GM23338 (cell line): ENCODE measurements around the gene LCP2. TPM values are rescaled to one million over a fixed set of nuclear protein-coding genes. Genes with fewer than 3 reads are reported as not detected.
A peak's percentile ranks its signal among the peaks of the same experiment; 100 is the strongest.

ENCODE experiments used
- ATAC-seq: fragments of 200-7000 bp; cut with Tn5 transposase; 3 replicates; pipeline ENCODE4 v1.9.1; 2020
- DNase-seq: peaks from one replicate; pipeline ENCODE4 v3.0.0-alpha.2; 2015; ENCODE audit warnings: low spot score
- H2AFZ ChIP-seq: fragments of 200-600 bp; sonication (generic); 2 replicates; pipeline ENCODE4 v1.8.0; 2016; ENCODE audit warnings: antibody characterized with exemption, mild to moderate bottlenecking, moderate library complexity
- H3F3A ChIP-seq: fragments of 200-600 bp; sonication (generic); replicated peaks from 2 replicates; pipeline ENCODE4 v1.8.0; 2017; ENCODE audit warnings: antibody characterized with exemption, mixed run types, low read depth
- H3K27ac ChIP-seq: fragments of 200-600 bp; sonication (generic); 2 replicates; pipeline ENCODE4 v1.6.1; 2016; ENCODE audit warnings: low read depth
- H3K27me3 ChIP-seq: fragments of 200-600 bp; sonication (generic); 2 replicates; pipeline ENCODE4 v1.8.0; 2016; ENCODE audit warnings: mild to moderate bottlenecking, mixed run types, moderate library complexity; ENCODE audit not compliant: insufficient read depth
- H3K36me3 ChIP-seq: fragments of 200-600 bp; sonication (generic); 2 replicates; pipeline ENCODE4 v1.8.0; 2016; ENCODE audit warnings: mild to moderate bottlenecking; ENCODE audit not compliant: insufficient read depth
- H3K4me1 ChIP-seq: fragments of 200-600 bp; sonication (generic); 2 replicates; pipeline ENCODE4 v1.8.0; 2016; ENCODE audit warnings: mild to moderate bottlenecking, moderate library complexity; ENCODE audit not compliant: insufficient read depth
- H3K4me2 ChIP-seq: fragments of 200-600 bp; sonication (generic); 2 replicates; pipeline ENCODE4 v1.7.1; 2017; ENCODE audit warnings: mixed run types
- H3K4me3 ChIP-seq: fragments of 200-600 bp; sonication (generic); 2 replicates; pipeline ENCODE4 v1.6.1; 2016; ENCODE audit warnings: mixed run types
- H3K79me2 ChIP-seq: fragments of 200-600 bp; sonication (generic); replicated peaks from 2 replicates; pipeline ENCODE4 v1.8.0; 2017; ENCODE audit warnings: mild to moderate bottlenecking; ENCODE audit not compliant: insufficient read depth
- H3K9me2 ChIP-seq: fragments of 200-600 bp; sonication (generic); 2 replicates; pipeline ENCODE4 v1.8.0; 2017; ENCODE audit not compliant: insufficient read depth
- H4K20me1 ChIP-seq: fragments of 200-600 bp; sonication (generic); replicated peaks from 2 replicates; pipeline ENCODE4 v1.8.0; 2017; ENCODE audit warnings: mild to moderate bottlenecking; ENCODE audit not compliant: insufficient read depth
- H3K27ac Mint-ChIP-seq: 2 replicates; pipeline ENCODE4 v1.8.0; 2020; ENCODE audit warnings: inconsistent platforms, mild to moderate bottlenecking, moderate library complexity, mixed read lengths
- H3K27me3 Mint-ChIP-seq: 3 replicates; pipeline ENCODE4 v1.8.0; 2022; ENCODE audit warnings: low read depth, mild to moderate bottlenecking, moderate library complexity, mixed read lengths, inconsistent platforms; ENCODE audit not compliant: insufficient read depth, poor library complexity
- H3K36me3 Mint-ChIP-seq: 3 replicates; pipeline ENCODE4 v1.8.0; 2021; ENCODE audit warnings: low read depth, mild to moderate bottlenecking, inconsistent platforms, moderate library complexity, mixed read lengths
- H3K4me1 Mint-ChIP-seq: 3 replicates; pipeline ENCODE4 v1.8.0; 2020; ENCODE audit warnings: mild to moderate bottlenecking, inconsistent platforms, mixed read lengths
- H3K4me3 Mint-ChIP-seq: 3 replicates; pipeline ENCODE4 v1.8.0; 2021; ENCODE audit warnings: moderate library complexity, mild to moderate bottlenecking, inconsistent platforms, mixed read lengths
- H3K9me3 Mint-ChIP-seq: 3 replicates; pipeline ENCODE4 v1.8.0; 2020; ENCODE audit warnings: moderate library complexity, mild to moderate bottlenecking, inconsistent platforms, mixed read lengths
- EZH2phosphoT487 ChIP-seq: fragments of 200-600 bp; sonication (generic); IDR thresholded peaks from one replicate; pipeline ENCODE4 v1.8.1; 2018; ENCODE audit warnings: antibody characterized with exemption; ENCODE audit not compliant: unreplicated experiment
- NANOG ChIP-seq: IDR thresholded peaks from 2 replicates; pipeline ENCODE4 v1.6.1; 2016; ENCODE audit warnings: antibody characterized with exemption, borderline replicate concordance
- POLR2AphosphoS5 ChIP-seq: IDR thresholded peaks from 2 replicates; pipeline ENCODE4 v1.6.1; 2016; ENCODE audit warnings: antibody characterized with exemption, low read depth
- REST ChIP-seq: IDR thresholded peaks from one replicate; pipeline ENCODE4 v1.6.1; 2018; ENCODE audit warnings: antibody characterized with exemption; ENCODE audit not compliant: unreplicated experiment
- STAT1 ChIP-seq: IDR thresholded peaks from one replicate; pipeline ENCODE4 v1.6.1; 2016; ENCODE audit warnings: antibody characterized with exemption; ENCODE audit not compliant: unreplicated experiment
- ZNF114 ChIP-seq: fragments of 250-450 bp; sonication (Bioruptor Pico); IDR thresholded peaks from 2 replicates; pipeline ENCODE4 v1.5.0; 2020; ENCODE audit warnings: mild to moderate bottlenecking, moderate library complexity
- ZNF331 ChIP-seq: fragments of 250-450 bp; sonication (Bioruptor Pico); IDR thresholded peaks from 2 replicates; pipeline ENCODE4 v1.5.0; 2020; ENCODE audit warnings: low read depth, mild to moderate bottlenecking, moderate library complexity
- polyA plus RNA-seq: library from polyadenylated mRNA; unstranded; fragments of >200 nt; fragmentation: Nextera tagmentation; extraction: Ambion mirVana; gene quantifications from 2 replicates; pipeline ENCODE4 v1.2.1, GENCODE V29; 2016
- total RNA-seq: library from RNA; depleted of rRNA; stranded (reverse); fragments of >200 nt; shearing (Covaris generic); gene quantifications from 2 replicates; pipeline ENCODE4 v1.2.3, GENCODE V29; 2014
- TF ChIP-seq, protein P1 (sequence below): IDR thresholded peaks from 2 replicates; pipeline ENCODE4 v1.6.1; 2016; ENCODE audit warnings: antibody characterized with exemption
- TF ChIP-seq, protein P2 (sequence below), 2 experiments: fragments of 200-600 bp in 1 of 2; sonication (generic) in 1 of 2; conservative IDR thresholded peaks; 2 replicates each; pipeline versions ENCODE4 v1.5.1 to v1.6.1; 2016 to 2017; ENCODE audit warnings: antibody characterized with exemption in 2 of 2, low read depth in 2 of 2, mild to moderate bottlenecking in 2 of 2, moderate library complexity in 1 of 2

LCP2 gene
- total and polyA plus RNA-seq, 2 experiments from 2014 or later: 0.26 to 0.38 TPM

DNA sequence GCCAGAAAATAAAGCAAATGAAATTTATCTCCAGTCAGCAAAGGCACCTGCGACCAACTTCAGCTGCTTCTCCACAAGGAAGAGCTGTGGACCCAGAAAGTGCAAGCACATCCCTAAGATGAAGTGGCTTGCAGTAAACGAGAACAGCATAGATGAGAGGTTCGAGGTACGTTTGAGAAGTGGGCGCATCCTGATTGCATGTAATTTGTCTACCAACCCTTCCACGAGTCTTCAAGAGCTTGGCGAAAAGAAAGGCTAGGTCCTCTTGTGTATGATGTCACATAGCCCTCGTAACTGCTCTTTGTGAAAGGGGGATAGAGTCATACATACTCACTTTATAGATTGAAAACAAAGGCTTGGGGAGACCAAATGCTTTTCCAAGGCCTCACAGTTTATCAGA, 6.0 kb upstream of the LCP2 start (continued):
- TF ChIP-seq POLR2AphosphoS5: no peak
- TF ChIP-seq REST: no peak
- TF ChIP-seq ZNF331 (CRISPR knock-in tag): no peak
- TF ChIP-seq, protein P1, sequence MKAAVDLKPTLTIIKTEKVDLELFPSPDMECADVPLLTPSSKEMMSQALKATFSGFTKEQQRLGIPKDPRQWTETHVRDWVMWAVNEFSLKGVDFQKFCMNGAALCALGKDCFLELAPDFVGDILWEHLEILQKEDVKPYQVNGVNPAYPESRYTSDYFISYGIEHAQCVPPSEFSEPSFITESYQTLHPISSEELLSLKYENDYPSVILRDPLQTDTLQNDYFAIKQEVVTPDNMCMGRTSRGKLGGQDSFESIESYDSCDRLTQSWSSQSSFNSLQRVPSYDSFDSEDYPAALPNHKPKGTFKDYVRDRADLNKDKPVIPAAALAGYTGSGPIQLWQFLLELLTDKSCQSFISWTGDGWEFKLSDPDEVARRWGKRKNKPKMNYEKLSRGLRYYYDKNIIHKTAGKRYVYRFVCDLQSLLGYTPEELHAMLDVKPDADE: no peak
- TF ChIP-seq EZH2phosphoT487: no peak
- TF ChIP-seq STAT1: no peak
- TF ChIP-seq, protein P2, sequence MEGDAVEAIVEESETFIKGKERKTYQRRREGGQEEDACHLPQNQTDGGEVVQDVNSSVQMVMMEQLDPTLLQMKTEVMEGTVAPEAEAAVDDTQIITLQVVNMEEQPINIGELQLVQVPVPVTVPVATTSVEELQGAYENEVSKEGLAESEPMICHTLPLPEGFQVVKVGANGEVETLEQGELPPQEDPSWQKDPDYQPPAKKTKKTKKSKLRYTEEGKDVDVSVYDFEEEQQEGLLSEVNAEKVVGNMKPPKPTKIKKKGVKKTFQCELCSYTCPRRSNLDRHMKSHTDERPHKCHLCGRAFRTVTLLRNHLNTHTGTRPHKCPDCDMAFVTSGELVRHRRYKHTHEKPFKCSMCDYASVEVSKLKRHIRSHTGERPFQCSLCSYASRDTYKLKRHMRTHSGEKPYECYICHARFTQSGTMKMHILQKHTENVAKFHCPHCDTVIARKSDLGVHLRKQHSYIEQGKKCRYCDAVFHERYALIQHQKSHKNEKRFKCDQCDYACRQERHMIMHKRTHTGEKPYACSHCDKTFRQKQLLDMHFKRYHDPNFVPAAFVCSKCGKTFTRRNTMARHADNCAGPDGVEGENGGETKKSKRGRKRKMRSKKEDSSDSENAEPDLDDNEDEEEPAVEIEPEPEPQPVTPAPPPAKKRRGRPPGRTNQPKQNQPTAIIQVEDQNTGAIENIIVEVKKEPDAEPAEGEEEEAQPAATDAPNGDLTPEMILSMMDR (conservative IDR thresholded peaks at IDR 0.05; ENCODE audit: low read depth in 2 of 2): no peak
- no peak for TF ChIP-seq ZNF114 (CRISPR knock-in tag)
- no peak for TF ChIP-seq NANOG

GRCh38 chr5:170302653-170303501, 5.3 kb upstream of the LCP2 start:
- Mint-ChIP-seq H3K4me3 (no peak overlapping the region), H3K4me1 (peaks cover 27% of the 10 kb centered on the region), H3K27ac (no peak overlapping the region), H3K27me3 (peaks cover 6% of the 10 kb centered on the region), H3K9me3 (no peaks in the 10 kb centered on the region; the same call in 2 of the 3 replicates), H3K36me3 (no peaks in the 10 kb centered on the region)
- no peak overlapping the region for H3K27ac ChIP-seq
- H3K79me2 ChIP-seq: no peaks in the 10 kb centered on the region
- H3K4me1 ChIP-seq: no peaks in the 10 kb centered on the region; the same call in none of the 2 replicates
- TF ChIP-seq STAT1: no peak
- TF ChIP-seq, protein P2 (conservative IDR thresholded peaks at IDR 0.05; ENCODE audit: low read depth in 2 of 2): peak; percentile 13 to 37; a peak in 2 of 4 replicates
- DNase-seq: no peak
- H3K36me3 ChIP-seq: no peaks in the 10 kb centered on the region
- ATAC-seq: peak; percentile 78
- no peak overlapping the region for H3K4me3 ChIP-seq
- 0 out of 2 replicates have a peak overlapping the region, but pooled peaks have one; percentile 32 for H2AFZ ChIP-seq
- H4K20me1 ChIP-seq: no peaks in the 10 kb centered on the region
- H3K4me2 ChIP-seq: no peak overlapping the region
- 0 out of 2 replicates have a peak, but pooled peaks cover 6% of the 10 kb centered on the region for H3K9me2 ChIP-seq
- H3F3A ChIP-seq: no peaks in the 10 kb centered on the region
- no peaks in the 10 kb centered on the region for H3K27me3 ChIP-seq
